ENCODE results near the gene SMC6. TPM values are rescaled to one million over a fixed set of nuclear protein-coding genes. Genes with fewer than 3 reads are reported as not detected.

Gene SMC6
- total and polyA plus RNA-seq, 10 of the 15 experiments (the other 5 are each of a cell fraction or from before 2014, with no cell fraction given) = 12.8 to 63.8 (median 38.8) TPM

- H3K27me3 ChIP-seq (replicated peaks in 1 of 2; ENCODE audit: control insufficient read depth in 2 of 2, insufficient read depth in 2 of 2, low read length in 1 of 2) = no peaks in the 10 kb centered on the region; a peak in 1 of 4 replicates
- no peak overlapping the region for H3K4me3 ChIP-seq
- H3K4me1 ChIP-seq (ENCODE audit: control insufficient read depth, insufficient read depth, low read length) = no peaks in the 10 kb centered on the region
- no peak overlapping the region for H3K9ac ChIP-seq (ENCODE audit: control insufficient read depth, insufficient read depth, low read length)
- DNase-seq (ENCODE audit: low read depth, low spot score) (no peak), FAIRE-seq (no peak), ATAC-seq (no peak)
- no TSS peak for BruUV-seq (replicated peaks)
- intact Hi-C loops (cut with micrococcal nuclease; ENCODE audit: unreplicated experiment) (no loop called here), in situ Hi-C loops (cut with MboI) (no loop called here)
- ChIA-PET RAD21 (ENCODE audit: unreplicated experiment) (no interaction called here), POLR2A (no interaction called here), CTCF (no interaction called here), SMC1A (ENCODE audit: uncharacterized antibody, unreplicated experiment) (no interaction called here)
- H3K4me2 ChIP-seq (ENCODE audit: control insufficient read depth, insufficient read depth) = no peak overlapping the region
- H3K36me3 ChIP-seq (ENCODE audit: control insufficient read depth in 2 of 2, insufficient read depth in 2 of 2, low read length in 1 of 2) = no peaks in the 10 kb centered on the region
- no peaks in the 10 kb centered on the region for H3K79me2 ChIP-seq (ENCODE audit: control insufficient read depth, insufficient read depth, low read length)
- no peaks in the 10 kb centered on the region for H4K20me1 ChIP-seq (ENCODE audit: control insufficient read depth, insufficient read depth)
- H2AFZ ChIP-seq (ENCODE audit: control insufficient read depth, low read depth, low read length) = no peak overlapping the region
- H3K9me3 ChIP-seq (replicated peaks; ENCODE audit: control insufficient read depth, insufficient read depth, low read length) = no peaks in the 10 kb centered on the region
- H3K27ac ChIP-seq (ENCODE audit: control insufficient read depth, insufficient read depth) = no peak overlapping the region
- 18% methylated on average over 6 of the region's 6 CpGs for WGBS (ENCODE audit: insufficient coverage, insufficient replicate concordance, low lambda C conversion rate, missing lambda C conversion rate)
- no peak for TF ChIP-seq GABPA (IDR thresholded peaks at IDR 0.05; ENCODE audit: low read depth)
- TF ChIP-seq EED (IDR thresholded peaks at IDR 0.05; ENCODE audit: low read depth) = no peak
- no peak for TF ChIP-seq ZNF274 (IDR thresholded peaks at IDR 0.05; ENCODE audit: insufficient read depth, insufficient read length)
- TF ChIP-seq CREM (IDR thresholded peaks at IDR 0.05; ENCODE audit: low read depth) = no peak
- no peak for TF ChIP-seq ZBTB4 (CRISPR knock-in tag; IDR thresholded peaks at IDR 0.05)
- TF ChIP-seq MTA2 (IDR thresholded peaks at IDR 0.05; ENCODE audit: low read depth) = no peak
- TF ChIP-seq BRCA1 (IDR thresholded peaks at IDR 0.05; ENCODE audit: low read depth, low read length) = no peak
- no peak for TF ChIP-seq NKRF (conservative IDR thresholded peaks at IDR 0.05)
- no peak for TF ChIP-seq ZNF384 (IDR thresholded peaks at IDR 0.05; ENCODE audit: borderline replicate concordance, low read depth, low read length)
- no peak for TF ChIP-seq YBX1 (IDR thresholded peaks at IDR 0.05)
- no peak for TF ChIP-seq SMAD1 (IDR thresholded peaks at IDR 0.05; ENCODE audit: low read depth, partially characterized antibody)
- TF ChIP-seq CHD1 (IDR thresholded peaks at IDR 0.05; ENCODE audit: low read depth, low read length) = no peak
- TF ChIP-seq RCOR1 (conservative IDR thresholded peaks at IDR 0.05; ENCODE audit: low read depth, low read length) = no peak
- no peak for TF ChIP-seq POLR2AphosphoS5 (IDR thresholded peaks at IDR 0.05; ENCODE audit: low read length)
- TF ChIP-seq CEBPB (IDR thresholded peaks at IDR 0.05; ENCODE audit: borderline replicate concordance in 1 of 2, low read depth in 2 of 2, low read length in 2 of 2) = no peak
- no peak for TF ChIP-seq SPI1 (IDR thresholded peaks at IDR 0.05; ENCODE audit: borderline replicate concordance, insufficient read depth, low read depth, low read length)
- TF ChIP-seq GATAD2B (conservative IDR thresholded peaks at IDR 0.05; ENCODE audit: low read depth) = no peak
- TF ChIP-seq MXI1 (IDR thresholded peaks at IDR 0.05; ENCODE audit: low read depth, low read length) = no peak
- no peak for TF ChIP-seq NBN (IDR thresholded peaks at IDR 0.05)
These were observed 133.3 kb downstream of the SMC6 start for GRCh38 chr2:17620280-17620679.
